MCF 10A (cell line): ENCODE results near the gene HOXB8. TPM values are rescaled to one million over a fixed set of nuclear protein-coding genes. Genes with fewer than 3 reads are reported as not detected.

ENCODE experiments used
- BruUV-seq: library from RNA; stranded (reverse); fragments of 400-500 nt; replicated peaks from 2 replicates; lab custom pipeline; 2021; lab: Mats Ljungman, UMichigan
- CTCF ChIA-PET: fragments of 300-600 bp; sonication (Branson Sonifier 250); formaldehyde crosslinking; extraction: SDS; loops from one replicate; lab custom pipeline; 2021; ENCODE audit warnings: antibody characterized with exemption, inconsistent platforms; lab: Yijun Ruan, JAX
- POLR2A ChIA-PET: fragments of 300-600, 350-650 bp; sonication (Branson Sonifier 250); formaldehyde crosslinking; extraction: SDS; loops from one replicate; lab custom pipeline; 2020; ENCODE audit warnings: antibody characterized with exemption, inconsistent platforms; lab: Yijun Ruan, JAX
- DNase-seq: peaks from one replicate; pipeline ENCODE4 v3.0.0-alpha.2; 2018; ENCODE audit not compliant: unreplicated experiment
- H3K27ac Mint-ChIP-seq: one replicate; pipeline ENCODE4 v1.8.0; 2022; ENCODE audit warnings: mild to moderate bottlenecking, low read depth, mixed read lengths; ENCODE audit not compliant: unreplicated experiment
- H3K27me3 Mint-ChIP-seq: one replicate; pipeline ENCODE4 v1.8.0; 2022; ENCODE audit warnings: mixed read lengths; ENCODE audit not compliant: insufficient read depth, unreplicated experiment
- H3K36me3 Mint-ChIP-seq: one replicate; pipeline ENCODE4 v1.8.0; 2022; ENCODE audit warnings: mild to moderate bottlenecking, moderate library complexity, mixed read lengths; ENCODE audit not compliant: insufficient read depth, unreplicated experiment
- H3K4me1 Mint-ChIP-seq: one replicate; pipeline ENCODE4 v1.8.0; 2022; ENCODE audit warnings: mixed read lengths; ENCODE audit not compliant: insufficient read depth, unreplicated experiment
- H3K4me3 Mint-ChIP-seq: one replicate; pipeline ENCODE4 v1.8.0; 2022; ENCODE audit warnings: mild to moderate bottlenecking, moderate library complexity, mixed read lengths; ENCODE audit not compliant: unreplicated experiment
- H3K9me3 Mint-ChIP-seq: one replicate; pipeline ENCODE4 v1.8.0; 2022; ENCODE audit warnings: mixed read lengths; ENCODE audit not compliant: unreplicated experiment
- CTCF ChIP-seq: fragments of 200-600 bp; IDR thresholded peaks from one replicate; pipeline ENCODE4 v1.8.0; 2022; ENCODE audit warnings: antibody characterized with exemption, mild to moderate bottlenecking; ENCODE audit not compliant: unreplicated experiment
- intact Hi-C: fragments of 100-400 bp; cut with micrococcal nuclease; formaldehyde crosslinking; loops from 2 replicates; pipeline ENCODE4 v1.14.1; 2022
- total RNA-seq: library from RNA; stranded (reverse); gene quantifications from 2 replicates; pipeline ENCODE4 v1.2.3, GENCODE V29; 2022

Gene HOXB8
- total RNA-seq, 1 experiment from 2014 or later, result not detected

GRCh38 chr17:48600244-48601098 is 14.6 kb downstream of the HOXB8 start:
- Mint-ChIP-seq H3K4me3 (no peak overlapping the region), H3K36me3 (no peaks in the 10 kb centered on the region), H3K4me1 (peaks cover 5% of the 10 kb centered on the region), H3K9me3 (no peaks in the 10 kb centered on the region), H3K27me3 (peaks cover 79% of the 10 kb centered on the region), H3K27ac (no peak overlapping the region)
- ChIA-PET POLR2A (no interaction called here), CTCF (interaction anchor here (0.8 to 1.4 kb wide), 2 partner anchors 253 to 260 kb away, joined by 3 read pairs; no protein-coding TSS in a partner anchor)
- BruUV-seq, result no TSS peak
- intact Hi-C loops, result no loop called here
- no peak for DNase-seq
- no peak for TF ChIP-seq CTCF

- no peaks in the 10 kb centered on the region for H3K9me3 Mint-ChIP-seq
- ChIA-PET CTCF (no interaction called here), POLR2A (interaction anchor here (0.7 kb wide), 1 partner anchor 22 kb away, joined by 3 read pairs; no protein-coding TSS in a partner anchor)
- no peak for DNase-seq
- no peaks in the 10 kb centered on the region for H3K36me3 Mint-ChIP-seq
- peaks cover 68% of the 10 kb centered on the region for H3K27me3 Mint-ChIP-seq
- H3K4me3 Mint-ChIP-seq, result no peak overlapping the region
- no TSS peak for BruUV-seq
- intact Hi-C loops, result no loop called here
- H3K4me1 Mint-ChIP-seq, result no peaks in the 10 kb centered on the region
- H3K27ac Mint-ChIP-seq, result no peak overlapping the region
- no peak for TF ChIP-seq CTCF
Measured at GRCh38 chr17:48599354-48599753, 15.7 kb downstream of the HOXB8 start.

- ChIA-PET POLR2A (no interaction called here), CTCF (interaction anchor here (0.5 to 0.7 kb wide), 2 partner anchors 419 to 502 kb away, joined by 3 to 4 read pairs; no protein-coding TSS in a partner anchor)
- no peak for TF ChIP-seq CTCF
- no TSS peak for BruUV-seq
- Mint-ChIP-seq H3K9me3 (no peaks in the 10 kb centered on the region), H3K4me1 (no peaks in the 10 kb centered on the region), H3K27ac (no peak overlapping the region), H3K4me3 (no peak overlapping the region), H3K27me3 (peaks cover 62% of the 10 kb centered on the region), H3K36me3 (no peaks in the 10 kb centered on the region)
- no peak for DNase-seq
- intact Hi-C loops, result no loop called here
Measured at GRCh38 chr17:48598736-48599135, 16.4 kb downstream of the HOXB8 start.

- TF ChIP-seq CTCF, result no peak
- BruUV-seq, result no TSS peak
- Mint-ChIP-seq H3K9me3 (no peaks in the 10 kb centered on the region), H3K4me1 (no peaks in the 10 kb centered on the region), H3K36me3 (no peaks in the 10 kb centered on the region), H3K27ac (peak overlapping the region; percentile 46), H3K27me3 (peaks cover 57% of the 10 kb centered on the region), H3K4me3 (peak overlapping the region; percentile 66)
- intact Hi-C loops, result no loop called here
- peak; percentile 38 for DNase-seq
- CTCF ChIA-PET, result interaction anchor here (0.5 to 0.7 kb wide), 2 partner anchors 418 to 501 kb away, joined by 3 to 4 read pairs; no protein-coding TSS in a partner anchor
- POLR2A ChIA-PET, result no interaction called here
Measured at GRCh38 chr17:48597778-48598631, 17.1 kb downstream of the HOXB8 start.
